MCF 10A (cell line): ENCODE measurements around the gene LRRC39. TPM values are rescaled to one million over a fixed set of nuclear protein-coding genes. Genes with fewer than 3 reads are reported as not detected.

ENCODE experiments used
- Bru-seq: library from RNA; stranded (reverse); fragments of 400-500 nt; gene quantifications from one replicate; lab custom pipeline; 2021; lab: Mats Ljungman, UMichigan
- BruChase-seq, 2 experiments: library from RNA; stranded (reverse); fragments of 400-500 nt; gene quantifications; one replicate each; lab custom pipeline; 2021; lab: Mats Ljungman, UMichigan
- BruUV-seq: library from RNA; stranded (reverse); fragments of 400-500 nt; replicated peaks from 2 replicates; lab custom pipeline; 2021; lab: Mats Ljungman, UMichigan
- CTCF ChIA-PET: fragments of 300-600 bp; sonication (Branson Sonifier 250); formaldehyde crosslinking; extraction: SDS; loops from one replicate; lab custom pipeline; 2021; ENCODE audit warnings: antibody characterized with exemption, inconsistent platforms; lab: Yijun Ruan, JAX
- POLR2A ChIA-PET: fragments of 300-600, 350-650 bp; sonication (Branson Sonifier 250); formaldehyde crosslinking; extraction: SDS; loops from one replicate; lab custom pipeline; 2020; ENCODE audit warnings: antibody characterized with exemption, inconsistent platforms; lab: Yijun Ruan, JAX
- DNase-seq: peaks from one replicate; pipeline ENCODE4 v3.0.0-alpha.2; 2018; ENCODE audit not compliant: unreplicated experiment
- H3K27ac Mint-ChIP-seq: one replicate; pipeline ENCODE4 v1.8.0; 2022; ENCODE audit warnings: mild to moderate bottlenecking, low read depth, mixed read lengths; ENCODE audit not compliant: unreplicated experiment
- H3K27me3 Mint-ChIP-seq: one replicate; pipeline ENCODE4 v1.8.0; 2022; ENCODE audit warnings: mixed read lengths; ENCODE audit not compliant: insufficient read depth, unreplicated experiment
- H3K36me3 Mint-ChIP-seq: one replicate; pipeline ENCODE4 v1.8.0; 2022; ENCODE audit warnings: mild to moderate bottlenecking, moderate library complexity, mixed read lengths; ENCODE audit not compliant: insufficient read depth, unreplicated experiment
- H3K4me1 Mint-ChIP-seq: one replicate; pipeline ENCODE4 v1.8.0; 2022; ENCODE audit warnings: mixed read lengths; ENCODE audit not compliant: insufficient read depth, unreplicated experiment
- H3K4me3 Mint-ChIP-seq: one replicate; pipeline ENCODE4 v1.8.0; 2022; ENCODE audit warnings: mild to moderate bottlenecking, moderate library complexity, mixed read lengths; ENCODE audit not compliant: unreplicated experiment
- H3K9me3 Mint-ChIP-seq: one replicate; pipeline ENCODE4 v1.8.0; 2022; ENCODE audit warnings: mixed read lengths; ENCODE audit not compliant: unreplicated experiment
- CTCF ChIP-seq: fragments of 200-600 bp; IDR thresholded peaks from one replicate; pipeline ENCODE4 v1.8.0; 2022; ENCODE audit warnings: antibody characterized with exemption, mild to moderate bottlenecking; ENCODE audit not compliant: unreplicated experiment
- intact Hi-C: fragments of 100-400 bp; cut with micrococcal nuclease; formaldehyde crosslinking; loops from 2 replicates; pipeline ENCODE4 v1.14.1; 2022
- long read RNA-seq: library from polyadenylated mRNA; stranded (forward); transcript quantifications from one replicate; pipeline ENCODE4 v2.0.0, GENCODE V29; 2022
- total RNA-seq: library from RNA; stranded (reverse); gene quantifications from 2 replicates; pipeline ENCODE4 v1.2.3, GENCODE V29; 2022

The LRRC39 gene
- total RNA-seq (0.65 and 0.74 TPM in 2 replicates), Bru-seq, nascent RNA (percentile 46 among the genes with signal in this experiment), BruChase-seq, experiment 1, labeled RNA remaining after a 6-hour chase (percentile 58 among the genes with signal in this experiment), BruChase-seq, experiment 2, labeled RNA remaining after a 2-hour chase (percentile 59 among the genes with signal in this experiment)
- long read RNA-seq, partial matches to known transcripts = 0 of 1 reads
- long read RNA-seq, other reads (novel, unspliced or antisense) = 1 of 1 reads

- Mint-ChIP-seq H3K4me1 (no peaks in the 10 kb centered on the region), H3K27ac (no peak within 1 kb of the TSS), H3K9me3 (no peaks in the 10 kb centered on the region), H3K4me3 (no peak within 1 kb of the TSS), H3K36me3 (no peaks in the 10 kb centered on the region), H3K27me3 (no peaks in the 10 kb centered on the region)
- no peak for TF ChIP-seq CTCF
- ChIA-PET POLR2A (interaction anchor here (1.0 kb wide), 1 partner anchor 19 kb away, joined by 3 read pairs; no protein-coding TSS in a partner anchor), CTCF (no interaction called here)
- intact Hi-C loops = no loop called here
- DNase-seq = no peak
- no TSS peak for BruUV-seq
These were observed at the start of gene LRRC39 for GRCh38 chr1:100178091-100178490. TSS of gene LRRC39 (minus strand) at chr1:100178256. CDS start at chr1:100168516, 9,740 bp downstream.

DNA sequence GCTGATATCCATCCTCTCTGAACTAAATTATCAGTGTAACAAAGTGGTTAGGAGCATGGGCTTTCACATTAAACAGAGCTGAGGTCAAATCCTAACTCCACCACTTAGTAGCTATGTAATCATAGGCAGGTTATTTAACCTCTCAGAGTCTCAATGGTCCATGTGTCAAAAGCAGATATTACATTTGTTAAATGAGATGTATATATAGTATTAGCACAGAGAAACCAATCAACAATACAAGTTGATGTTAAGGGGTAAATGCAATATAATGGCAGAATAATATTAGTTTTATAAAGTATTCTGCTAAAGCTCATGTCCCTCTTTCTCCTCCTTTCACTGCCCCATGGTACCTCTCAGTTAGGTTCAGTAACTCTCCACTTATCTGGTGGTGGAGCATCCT, 44.4 kb upstream of the LRRC39 start:
- Mint-ChIP-seq H3K4me1 (no peaks in the 10 kb centered on the region), H3K36me3 (peaks cover 25% of the 10 kb centered on the region), H3K9me3 (no peaks in the 10 kb centered on the region), H3K27me3 (no peaks in the 10 kb centered on the region), H3K4me3 (no peak overlapping the region), H3K27ac (no peak overlapping the region)
- CTCF ChIA-PET = interaction anchor here (0.9 kb wide), 1 partner anchor 60 kb away, joined by 4 read pairs; no protein-coding TSS in a partner anchor
- POLR2A ChIA-PET = interaction anchor here (0.9 to 1.1 kb wide), 3 partner anchors 18 to 43 kb away, joined by 3 to 4 read pairs (median 4); partner anchors contain the start of genes DBT and RTCA
- DNase-seq = no peak
- intact Hi-C loops = no loop called here
- no peak for TF ChIP-seq CTCF
- no TSS peak for BruUV-seq

DNA sequence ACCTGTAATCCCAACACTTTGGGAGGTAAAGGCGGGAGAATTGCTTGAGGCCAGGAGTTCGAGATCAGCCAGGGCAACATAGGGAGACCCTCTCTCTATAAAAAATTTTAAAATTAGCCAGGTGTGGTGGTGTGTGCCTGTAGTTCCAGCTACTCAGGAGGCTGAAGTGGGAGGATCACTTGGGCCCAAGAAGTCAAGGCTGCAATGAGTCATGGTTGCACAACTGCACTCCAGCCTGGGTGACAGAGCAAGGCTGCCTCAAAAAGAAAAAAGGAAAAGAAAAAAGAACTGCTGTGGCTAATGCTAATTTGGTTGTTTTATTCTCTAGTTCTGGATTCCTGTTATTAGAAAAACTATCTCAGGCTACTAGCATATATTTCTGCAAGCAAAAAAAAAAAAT, 41.8 kb upstream of the LRRC39 start:
- ChIA-PET CTCF (no interaction called here), POLR2A (no interaction called here)
- Mint-ChIP-seq H3K27ac (no peak overlapping the region), H3K9me3 (no peaks in the 10 kb centered on the region), H3K4me1 (no peaks in the 10 kb centered on the region), H3K27me3 (no peaks in the 10 kb centered on the region), H3K4me3 (no peak overlapping the region), H3K36me3 (peaks cover 30% of the 10 kb centered on the region)
- no TSS peak for BruUV-seq
- DNase-seq = peak; percentile 35
- intact Hi-C loops = no loop called here
- TF ChIP-seq CTCF = no peak

GRCh38 chr1:100219457-100219856, 41.4 kb upstream of the LRRC39 start:
- intact Hi-C loops = no loop called here
- no peaks in the 10 kb centered on the region for H3K9me3 Mint-ChIP-seq
- H3K36me3 Mint-ChIP-seq = peaks cover 34% of the 10 kb centered on the region
- H3K27me3 Mint-ChIP-seq = no peaks in the 10 kb centered on the region
- no peak for TF ChIP-seq CTCF
- BruUV-seq = no TSS peak
- ChIA-PET POLR2A (no interaction called here), CTCF (no interaction called here)
- DNase-seq = no peak
- H3K4me3 Mint-ChIP-seq = no peak overlapping the region
- no peak overlapping the region for H3K27ac Mint-ChIP-seq
- no peaks in the 10 kb centered on the region for H3K4me1 Mint-ChIP-seq
